CD4-positive, alpha-beta T cell treated with Interleukin-4 for 4 hours (primary cell): ENCODE data around the gene SPOP.
A peak's percentile ranks its signal among the peaks of the same experiment; 100 is the strongest.

Experiments
- DNase-seq: peaks from one replicate; pipeline ENCODE4 v3.0.0-alpha.2; 2020

Gene SPOP

GRCh38 chr17:49582789-49583188 lies 95.1 kb downstream of the SPOP start:
- DNase-seq: no peak

GRCh38 chr17:49582055-49582722 lies 95.7 kb downstream of the SPOP start:
- DNase-seq: no peak

GRCh38 chr17:49581648-49581998 lies 96.3 kb downstream of the SPOP start:
- DNase-seq: no peak

GRCh38 chr17:49580981-49581647 lies 96.8 kb downstream of the SPOP start:
- DNase-seq: no peak

- DNase-seq: no peak
These were observed 97.7 kb downstream of the SPOP start for GRCh38 chr17:49580055-49580721.

GRCh38 chr17:49579522-49579921 lies 98.4 kb downstream of the SPOP start:
- no peak for DNase-seq

- no peak for DNase-seq
These were observed 98.9 kb downstream of the SPOP start for GRCh38 chr17:49578952-49579500.

GRCh38 chr17:49578414-49578813 lies 99.5 kb downstream of the SPOP start:
- DNase-seq: no peak

- DNase-seq: no peak
These were observed 99.9 kb downstream of the SPOP start for GRCh38 chr17:49577963-49578362.

- DNase-seq: no peak
These were observed 100.3 kb downstream of the SPOP start for GRCh38 chr17:49577650-49577934.

GRCh38 chr17:49576917-49577649 lies 100.8 kb downstream of the SPOP start:
- no peak for DNase-seq

GRCh38 chr17:49576088-49576916 lies 101.6 kb downstream of the SPOP start:
- DNase-seq: no peak

GRCh38 chr17:49575679-49576087 lies 102.2 kb downstream of the SPOP start, which contains the start of gene NXPH3:
Gene NXPH3 (plus strand): TSS chr17:49575871. CDS start chr17:49576220, 349 bp downstream.
- peak; percentile 41 for DNase-seq

- DNase-seq: no peak
These were observed 102.8 kb downstream of the SPOP start for GRCh38 chr17:49574945-49575678.

- no peak for DNase-seq
These were observed 103.5 kb downstream of the SPOP start for GRCh38 chr17:49574323-49574781.

- DNase-seq: no peak
These were observed 104.2 kb downstream of the SPOP start for GRCh38 chr17:49573510-49574322.

GRCh38 chr17:49572806-49573420 lies 105.0 kb downstream of the SPOP start:
- no peak for DNase-seq

- no peak for DNase-seq
These were observed 105.7 kb downstream of the SPOP start for GRCh38 chr17:49572226-49572625.

GRCh38 chr17:49571764-49572163 lies 106.1 kb downstream of the SPOP start:
- no peak for DNase-seq

GRCh38 chr17:49571283-49571682 lies 106.6 kb downstream of the SPOP start:
- DNase-seq: no peak
